ENCODE results near the gene IER3. TPM values are rescaled to one million over a fixed set of nuclear protein-coding genes. Genes with fewer than 3 reads are reported as not detected.

Gene IER3
- total and polyA plus RNA-seq, 9 of the 15 experiments (the other 6 are each of a cell fraction or from before 2014, with no cell fraction given), result 1.5 to 30.0 (median 11.5) TPM

DNA sequence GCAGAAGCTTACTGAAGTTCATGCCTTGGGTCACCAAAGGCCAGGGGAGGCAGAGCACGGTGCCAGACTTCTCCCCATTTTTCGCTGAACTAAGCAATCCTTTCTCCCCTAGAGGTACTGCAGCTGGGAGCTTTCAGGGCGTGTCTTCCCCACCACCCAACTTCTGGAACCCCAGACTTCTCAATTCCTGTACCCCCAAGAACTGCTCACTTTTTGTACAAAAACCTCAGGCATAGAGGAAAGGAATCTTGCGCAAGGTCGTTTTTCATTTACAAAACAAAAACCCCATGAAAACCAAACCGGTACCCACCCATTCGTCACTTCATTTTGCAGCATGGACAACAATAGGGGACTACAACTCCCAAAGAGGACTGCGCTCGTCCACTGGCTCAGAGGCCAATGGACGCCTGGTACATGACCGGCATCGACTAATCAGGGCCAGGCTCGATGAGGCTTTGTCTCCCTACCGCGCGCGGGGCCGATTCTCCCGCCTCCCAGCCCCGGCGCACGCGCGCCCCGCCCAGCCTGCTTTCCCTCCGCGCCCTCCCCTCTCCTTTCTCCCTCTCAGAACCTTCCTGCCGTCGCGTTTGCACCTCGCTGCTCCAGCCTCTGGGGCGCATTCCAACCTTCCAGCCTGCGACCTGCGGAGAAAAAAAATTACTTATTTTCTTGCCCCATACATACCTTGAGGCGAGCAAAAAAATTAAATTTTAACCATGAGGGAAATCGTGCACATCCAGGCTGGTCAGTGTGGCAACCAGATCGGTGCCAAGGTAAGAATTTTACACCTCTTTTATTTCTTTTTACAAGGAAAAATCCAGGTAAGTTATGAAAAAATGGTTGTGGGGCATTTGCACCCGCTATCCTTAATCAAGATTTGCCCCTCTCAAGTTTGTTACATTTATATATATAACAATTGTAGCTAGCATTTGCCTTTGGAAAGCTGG lies 24.3 kb downstream of the IER3 start, which contains the start of gene TUBB (continued):
- TF ChIP-seq SREBF1 (IDR thresholded peaks at IDR 0.05; ENCODE audit: borderline replicate concordance, low read depth, low read length), result peak; percentile 58; the same call in 1 of the 2 replicates
- TF ChIP-seq, protein P1, sequence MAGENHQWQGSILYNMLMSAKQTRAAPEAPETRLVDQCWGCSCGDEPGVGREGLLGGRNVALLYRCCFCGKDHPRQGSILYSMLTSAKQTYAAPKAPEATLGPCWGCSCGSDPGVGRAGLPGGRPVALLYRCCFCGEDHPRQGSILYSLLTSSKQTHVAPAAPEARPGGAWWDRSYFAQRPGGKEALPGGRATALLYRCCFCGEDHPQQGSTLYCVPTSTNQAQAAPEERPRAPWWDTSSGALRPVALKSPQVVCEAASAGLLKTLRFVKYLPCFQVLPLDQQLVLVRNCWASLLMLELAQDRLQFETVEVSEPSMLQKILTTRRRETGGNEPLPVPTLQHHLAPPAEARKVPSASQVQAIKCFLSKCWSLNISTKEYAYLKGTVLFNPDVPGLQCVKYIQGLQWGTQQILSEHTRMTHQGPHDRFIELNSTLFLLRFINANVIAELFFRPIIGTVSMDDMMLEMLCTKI (IDR thresholded peaks at IDR 0.05; ENCODE audit: partially characterized antibody), result no peak
- no peak for TF ChIP-seq ZNF79 (CRISPR knock-in tag; IDR thresholded peaks at IDR 0.05; ENCODE audit: low read depth)
- TF ChIP-seq PHB2 (IDR thresholded peaks at IDR 0.05; ENCODE audit: low read depth), result no peak
- peak; percentile 81 for TF ChIP-seq TEAD2 (tag; IDR thresholded peaks at IDR 0.05)
- TF ChIP-seq TEAD4 (IDR thresholded peaks at IDR 0.05; ENCODE audit: low read length), result peak; percentile 83
- TF ChIP-seq TEAD4 (CRISPR knock-in tag; IDR thresholded peaks at IDR 0.05; ENCODE audit: borderline replicate concordance), result no peak
- TF ChIP-seq, protein P2, sequence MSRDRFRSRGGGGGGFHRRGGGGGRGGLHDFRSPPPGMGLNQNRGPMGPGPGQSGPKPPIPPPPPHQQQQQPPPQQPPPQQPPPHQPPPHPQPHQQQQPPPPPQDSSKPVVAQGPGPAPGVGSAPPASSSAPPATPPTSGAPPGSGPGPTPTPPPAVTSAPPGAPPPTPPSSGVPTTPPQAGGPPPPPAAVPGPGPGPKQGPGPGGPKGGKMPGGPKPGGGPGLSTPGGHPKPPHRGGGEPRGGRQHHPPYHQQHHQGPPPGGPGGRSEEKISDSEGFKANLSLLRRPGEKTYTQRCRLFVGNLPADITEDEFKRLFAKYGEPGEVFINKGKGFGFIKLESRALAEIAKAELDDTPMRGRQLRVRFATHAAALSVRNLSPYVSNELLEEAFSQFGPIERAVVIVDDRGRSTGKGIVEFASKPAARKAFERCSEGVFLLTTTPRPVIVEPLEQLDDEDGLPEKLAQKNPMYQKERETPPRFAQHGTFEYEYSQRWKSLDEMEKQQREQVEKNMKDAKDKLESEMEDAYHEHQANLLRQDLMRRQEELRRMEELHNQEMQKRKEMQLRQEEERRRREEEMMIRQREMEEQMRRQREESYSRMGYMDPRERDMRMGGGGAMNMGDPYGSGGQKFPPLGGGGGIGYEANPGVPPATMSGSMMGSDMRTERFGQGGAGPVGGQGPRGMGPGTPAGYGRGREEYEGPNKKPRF (IDR thresholded peaks at IDR 0.05; ENCODE audit: low read depth, low read length), result no peak
- TF ChIP-seq TCF3 (CRISPR knock-in tag; IDR thresholded peaks at IDR 0.05), result 0 out of 2 replicates have a peak, but pooled peaks have one; percentile 4
- no peak for TF ChIP-seq CBFB (CRISPR knock-in tag; IDR thresholded peaks at IDR 0.05)
- TF ChIP-seq NRF1 (conservative IDR thresholded peaks at IDR 0.05 in 1 of 2, IDR thresholded peaks at IDR 0.05 in 1 of 2), result peak; percentile 98
- peak; percentile 39; the same call in 1 of the 2 replicates for TF ChIP-seq EP300 (IDR thresholded peaks at IDR 0.05; ENCODE audit: low read length)
- no peak for TF ChIP-seq MEF2A (IDR thresholded peaks at IDR 0.05; ENCODE audit: control insufficient read depth, low read depth, low read length)
- TF ChIP-seq NR2C2 (CRISPR knock-in tag; IDR thresholded peaks at IDR 0.05), result no peak
- TF ChIP-seq NR2C2 (tag; IDR thresholded peaks at IDR 0.05), result peak; percentile 54
